Lower leg skin (tissue), 3 donors: Measurements from ENCODE around the gene LRTM2.

Experiments
- POLR2A ChIP-seq, 2 donors: fragments of 450-650 bp; IDR thresholded peaks; one replicate each; pipeline ENCODE4 v1.6.1; 2016 to 2017; ENCODE audit warnings: antibody characterized with exemption in 2 of 2, mild to moderate bottlenecking in 1 of 2, moderate library complexity in 1 of 2
- TF ChIP-seq, protein P1 (sequence below), 3 donors: fragments of 450-650 bp; IDR thresholded peaks; one replicate each; pipeline ENCODE4 v1.5.1; 2016; ENCODE audit warnings: antibody characterized with exemption in 3 of 3, mild to moderate bottlenecking in 3 of 3, moderate library complexity in 2 of 3

GRCh38 chr12:1791104-1791841, 29.1 kb upstream of the LRTM2 start:
- TF ChIP-seq, protein P1, sequence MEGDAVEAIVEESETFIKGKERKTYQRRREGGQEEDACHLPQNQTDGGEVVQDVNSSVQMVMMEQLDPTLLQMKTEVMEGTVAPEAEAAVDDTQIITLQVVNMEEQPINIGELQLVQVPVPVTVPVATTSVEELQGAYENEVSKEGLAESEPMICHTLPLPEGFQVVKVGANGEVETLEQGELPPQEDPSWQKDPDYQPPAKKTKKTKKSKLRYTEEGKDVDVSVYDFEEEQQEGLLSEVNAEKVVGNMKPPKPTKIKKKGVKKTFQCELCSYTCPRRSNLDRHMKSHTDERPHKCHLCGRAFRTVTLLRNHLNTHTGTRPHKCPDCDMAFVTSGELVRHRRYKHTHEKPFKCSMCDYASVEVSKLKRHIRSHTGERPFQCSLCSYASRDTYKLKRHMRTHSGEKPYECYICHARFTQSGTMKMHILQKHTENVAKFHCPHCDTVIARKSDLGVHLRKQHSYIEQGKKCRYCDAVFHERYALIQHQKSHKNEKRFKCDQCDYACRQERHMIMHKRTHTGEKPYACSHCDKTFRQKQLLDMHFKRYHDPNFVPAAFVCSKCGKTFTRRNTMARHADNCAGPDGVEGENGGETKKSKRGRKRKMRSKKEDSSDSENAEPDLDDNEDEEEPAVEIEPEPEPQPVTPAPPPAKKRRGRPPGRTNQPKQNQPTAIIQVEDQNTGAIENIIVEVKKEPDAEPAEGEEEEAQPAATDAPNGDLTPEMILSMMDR (IDR thresholded peaks at IDR 0.05), result peak in 1 of 3 donors; percentile 57
- no peak for TF ChIP-seq POLR2A (IDR thresholded peaks at IDR 0.05)
